MM.1S (cell line): ENCODE data around the gene UNC5C.

ENCODE experiments used
- DNase-seq: peaks from one replicate; pipeline ENCODE4 v3.0.0-alpha.2; 2015
- H2AFZ ChIP-seq: fragments of 300-600 bp; sonication (generic); 2 replicates; pipeline ENCODE4 v1.6.0; 2016; ENCODE audit warnings: antibody characterized with exemption, low read length
- H3F3A ChIP-seq: fragments of 300-600 bp; sonication (generic); 2 replicates; pipeline ENCODE4 v1.6.1; 2016; ENCODE audit warnings: mild to moderate bottlenecking, antibody characterized with exemption, low read length, moderate library complexity, mixed read lengths; ENCODE audit not compliant: insufficient read depth
- H3K27ac ChIP-seq: fragments of 300-600 bp; sonication (generic); 2 replicates; pipeline ENCODE4 v1.5.1; 2016; ENCODE audit warnings: mild to moderate bottlenecking, low read length
- H3K27me3 ChIP-seq: fragments of 300-600 bp; sonication (generic); replicated peaks from 2 replicates; pipeline ENCODE4 v1.6.0; 2016; ENCODE audit warnings: low read length; ENCODE audit not compliant: insufficient read depth
- H3K36me3 ChIP-seq: fragments of 300-600 bp; sonication (generic); replicated peaks from 2 replicates; pipeline ENCODE4 v1.6.1; 2016; ENCODE audit warnings: mild to moderate bottlenecking, low read length, mixed read lengths; ENCODE audit not compliant: insufficient read depth
- H3K4me1 ChIP-seq: fragments of 300-600 bp; sonication (generic); 2 replicates; pipeline ENCODE4 v1.6.1; 2016; ENCODE audit warnings: low read length, mixed read lengths
- H3K4me2 ChIP-seq: fragments of 300-600 bp; sonication (generic); 2 replicates; pipeline ENCODE4 v1.6.0; 2016; ENCODE audit warnings: low read depth, low read length
- H3K4me3 ChIP-seq: fragments of 300-600 bp; sonication (generic); 2 replicates; pipeline ENCODE4 v1.5.1; 2016; ENCODE audit warnings: low read length, mixed read lengths
- H3K79me2 ChIP-seq: fragments of 300-600 bp; sonication (generic); 2 replicates; pipeline ENCODE4 v1.6.1; 2016; ENCODE audit warnings: mixed run types, low read length, mixed read lengths
- H3K9ac ChIP-seq: fragments of 300-600 bp; sonication (generic); 2 replicates; pipeline ENCODE4 v1.6.1; 2016; ENCODE audit warnings: low read length, mixed read lengths
- H3K9me2 ChIP-seq: fragments of 300-600 bp; sonication (generic); replicated peaks from 2 replicates; pipeline ENCODE4 v1.6.1; 2016; ENCODE audit warnings: mild to moderate bottlenecking, low read length, mixed read lengths; ENCODE audit not compliant: insufficient read depth
- H3K9me3 ChIP-seq: fragments of 300-600 bp; sonication (generic); replicated peaks from 2 replicates; pipeline ENCODE4 v1.6.1; 2016; ENCODE audit warnings: mild to moderate bottlenecking, low read length, mixed read lengths; ENCODE audit not compliant: insufficient read depth
- H4K20me1 ChIP-seq: fragments of 300-600 bp; sonication (generic); 2 replicates; pipeline ENCODE4 v1.6.1; 2016; ENCODE audit warnings: mild to moderate bottlenecking, low read length, moderate library complexity, mixed read lengths; ENCODE audit not compliant: insufficient read depth
- EZH2 ChIP-seq: fragments of 300-600 bp; sonication (generic); optimal IDR thresholded peaks from 2 replicates; pipeline ENCODE3; 2017; ENCODE audit warnings: low read depth, mild to moderate bottlenecking, antibody characterized with exemption, low read length, mixed read lengths
- EZH2phosphoT487 ChIP-seq: fragments of 300-600 bp; sonication (generic); IDR thresholded peaks from 2 replicates; pipeline ENCODE4 v1.6.1; 2018; ENCODE audit warnings: antibody characterized with exemption, low read length
- TF ChIP-seq, protein P1 (sequence below): fragments of 300-600 bp; sonication (generic); IDR thresholded peaks from 2 replicates; pipeline ENCODE4 v1.5.1; 2016; ENCODE audit warnings: antibody characterized with exemption, low read length, mixed read lengths

UNC5C gene

GRCh38 chr4:95571577-95571976 lies 22.8 kb upstream of the UNC5C start:
- Histone ChIP-seq H3K9me3 (no peaks in the 10 kb centered on the region), H3K9me2 (no peaks in the 10 kb centered on the region), H3K79me2 (no peaks in the 10 kb centered on the region)

GRCh38 chr4:95563638-95564337 lies 15.0 kb upstream of the UNC5C start:
- Histone ChIP-seq H3K4me1 (no peaks in the 10 kb centered on the region), H2AFZ (no peak overlapping the region), H4K20me1 (no peaks in the 10 kb centered on the region), H3K27ac (no peak overlapping the region), H3K4me3 (no peak overlapping the region), H3K36me3 (no peaks in the 10 kb centered on the region), H3K4me2 (no peak overlapping the region), H3F3A (no peaks in the 10 kb centered on the region), H3K9me3 (no peaks in the 10 kb centered on the region), H3K9me2 (no peaks in the 10 kb centered on the region), H3K79me2 (no peaks in the 10 kb centered on the region), H3K9ac (no peak overlapping the region), H3K27me3 (no peaks in the 10 kb centered on the region)
- TF ChIP-seq, protein P1, sequence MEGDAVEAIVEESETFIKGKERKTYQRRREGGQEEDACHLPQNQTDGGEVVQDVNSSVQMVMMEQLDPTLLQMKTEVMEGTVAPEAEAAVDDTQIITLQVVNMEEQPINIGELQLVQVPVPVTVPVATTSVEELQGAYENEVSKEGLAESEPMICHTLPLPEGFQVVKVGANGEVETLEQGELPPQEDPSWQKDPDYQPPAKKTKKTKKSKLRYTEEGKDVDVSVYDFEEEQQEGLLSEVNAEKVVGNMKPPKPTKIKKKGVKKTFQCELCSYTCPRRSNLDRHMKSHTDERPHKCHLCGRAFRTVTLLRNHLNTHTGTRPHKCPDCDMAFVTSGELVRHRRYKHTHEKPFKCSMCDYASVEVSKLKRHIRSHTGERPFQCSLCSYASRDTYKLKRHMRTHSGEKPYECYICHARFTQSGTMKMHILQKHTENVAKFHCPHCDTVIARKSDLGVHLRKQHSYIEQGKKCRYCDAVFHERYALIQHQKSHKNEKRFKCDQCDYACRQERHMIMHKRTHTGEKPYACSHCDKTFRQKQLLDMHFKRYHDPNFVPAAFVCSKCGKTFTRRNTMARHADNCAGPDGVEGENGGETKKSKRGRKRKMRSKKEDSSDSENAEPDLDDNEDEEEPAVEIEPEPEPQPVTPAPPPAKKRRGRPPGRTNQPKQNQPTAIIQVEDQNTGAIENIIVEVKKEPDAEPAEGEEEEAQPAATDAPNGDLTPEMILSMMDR = no peak
- TF ChIP-seq EZH2 (no peak), EZH2phosphoT487 (no peak)
- no peak for DNase-seq

More at GRCh38 chr4:95571577-95571976, 22.8 kb upstream of the UNC5C start:
- H3K27me3 ChIP-seq = no peaks in the 10 kb centered on the region
- no peak overlapping the region for H3K4me3 ChIP-seq
- H3K9ac ChIP-seq = no peak overlapping the region
- no peak for DNase-seq
- no peak overlapping the region for H3K4me2 ChIP-seq
- TF ChIP-seq, protein P1 = no peak
- no peak for TF ChIP-seq EZH2
- TF ChIP-seq EZH2phosphoT487 = no peak
- no peak overlapping the region for H3K27ac ChIP-seq
- no peak overlapping the region for H2AFZ ChIP-seq
- no peaks in the 10 kb centered on the region for H4K20me1 ChIP-seq
- no peaks in the 10 kb centered on the region for H3K4me1 ChIP-seq
- no peaks in the 10 kb centered on the region for H3K36me3 ChIP-seq
- no peaks in the 10 kb centered on the region for H3F3A ChIP-seq

DNA sequence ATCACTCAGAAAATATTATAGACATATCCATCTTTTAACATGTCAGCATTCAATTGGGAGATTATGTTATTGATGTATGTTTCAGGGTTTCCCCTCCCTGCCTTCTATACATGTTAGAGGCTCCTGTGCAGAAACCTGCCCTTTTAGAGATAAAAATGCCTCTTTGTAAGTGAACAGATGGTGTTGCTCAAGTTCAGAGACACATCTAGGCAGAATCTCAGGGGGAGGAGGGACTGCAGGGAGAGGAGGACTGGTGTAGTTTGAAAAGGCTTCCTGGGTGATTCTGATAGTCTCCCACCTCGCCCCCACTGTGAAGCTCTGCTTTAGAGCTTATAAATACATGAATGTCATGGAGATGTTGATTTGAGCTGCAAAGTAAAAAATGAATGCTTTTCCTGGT lies 12.0 kb upstream of the UNC5C start:
- Histone ChIP-seq H3K79me2 (no peaks in the 10 kb centered on the region), H3K9me2 (no peaks in the 10 kb centered on the region), H3K27ac (no peak overlapping the region), H3K36me3 (no peaks in the 10 kb centered on the region), H3K9me3 (no peaks in the 10 kb centered on the region), H4K20me1 (no peaks in the 10 kb centered on the region), H3K27me3 (no peaks in the 10 kb centered on the region), H3K4me2 (no peak overlapping the region), H3K4me3 (no peak overlapping the region), H3K9ac (no peak overlapping the region), H3F3A (no peaks in the 10 kb centered on the region), H3K4me1 (no peaks in the 10 kb centered on the region), H2AFZ (no peak overlapping the region)
- TF ChIP-seq EZH2 (no peak), EZH2phosphoT487 (no peak)
- TF ChIP-seq, protein P1 = no peak
- DNase-seq = no peak
